Panc1 (cell line): Measurements from ENCODE around the gene MTHFR. TPM values are rescaled to one million over a fixed set of nuclear protein-coding genes. Genes with fewer than 3 reads are reported as not detected.

ENCODE experiments used
- ATAC-seq: fragments of 200-7000 bp; cut with Tn5 transposase; 2 replicates; pipeline ENCODE4 v1.9.1; 2020; ENCODE audit warnings: mild to moderate bottlenecking, moderate library complexity
- BruUV-seq: library from RNA; stranded (reverse); fragments of 400-500 nt; replicated peaks from 2 replicates; lab custom pipeline; 2021; lab: Mats Ljungman, UMichigan
- CTCF ChIA-PET: fragments of 300-600 bp; sonication (Branson Sonifier 250); formaldehyde crosslinking; loops from one replicate; lab custom pipeline; 2022; ENCODE audit warnings: antibody characterized with exemption; lab: Charles Lee
- POLR2A ChIA-PET: fragments of 300-600 bp; sonication (Branson Sonifier 250); formaldehyde crosslinking; loops from one replicate; lab custom pipeline; 2022; ENCODE audit warnings: antibody characterized with exemption; lab: Charles Lee
- DNase-seq: peaks from one replicate; pipeline ENCODE4 v3.0.0-alpha.2; 2010; ENCODE audit warnings: low read depth, low spot score
- H3K27ac ChIP-seq: 2 replicates; pipeline ENCODE4 v1.5.1; 2011; ENCODE audit warnings: mild to moderate bottlenecking, low read length, inconsistent platforms
- H3K27me3 ChIP-seq: fragments of 200-500 bp; sonication (Bioruptor generic); 2 replicates; pipeline ENCODE4 v1.6.0; 2014; ENCODE audit warnings: low read length, inconsistent platforms; ENCODE audit not compliant: control insufficient read depth, insufficient read depth
- H3K36me3 ChIP-seq: fragments of 200-500 bp; sonication (Bioruptor generic); 2 replicates; pipeline ENCODE4 v1.5.1; 2014; ENCODE audit warnings: inconsistent platforms, mild to moderate bottlenecking, low read length, moderate library complexity; ENCODE audit not compliant: control insufficient read depth, insufficient read depth
- H3K4me1 ChIP-seq: 2 replicates; pipeline ENCODE4 v1.5.1; 2011; ENCODE audit warnings: inconsistent platforms, mild to moderate bottlenecking, low read length, moderate library complexity; ENCODE audit not compliant: control insufficient read depth, insufficient read depth
- H3K4me3 ChIP-seq, 2 experiments: 2 replicates each; pipeline ENCODE4 v1.5.1; 2011 to 2012; ENCODE audit warnings: low read depth in 2 of 2, low read length in 2 of 2, mild to moderate bottlenecking in 2 of 2, inconsistent platforms in 1 of 2, moderate library complexity in 1 of 2
- H3K9me3 ChIP-seq: fragments of 200-500 bp; sonication (Bioruptor generic); 2 replicates; pipeline ENCODE4 v1.5.1; 2014; ENCODE audit warnings: low read depth, mild to moderate bottlenecking, inconsistent platforms, low read length, moderate library complexity; ENCODE audit not compliant: control insufficient read depth, insufficient read depth
- POLR2AphosphoS5 ChIP-seq: IDR thresholded peaks from 2 replicates; pipeline ENCODE4 v1.6.1; 2012; ENCODE audit warnings: mild to moderate bottlenecking, low read depth, low read length, moderate library complexity
- REST ChIP-seq, 2 experiments: IDR thresholded peaks; 2 replicates each; pipeline ENCODE4 v1.6.1; 2011 to 2012; ENCODE audit warnings: low read depth in 2 of 2, control low read depth in 1 of 2, low read length in 1 of 2, mild to moderate bottlenecking in 1 of 2, moderate library complexity in 1 of 2; ENCODE audit not compliant: insufficient read depth in 1 of 2
- SIN3A ChIP-seq: IDR thresholded peaks from 2 replicates; pipeline ENCODE4 v1.6.1; 2012; ENCODE audit warnings: low read depth, mild to moderate bottlenecking, low read length, moderate library complexity, borderline replicate concordance; ENCODE audit not compliant: insufficient read depth
- TCF7L2 ChIP-seq: IDR thresholded peaks from 2 replicates; pipeline ENCODE4 v1.6.1; 2011; ENCODE audit warnings: mild to moderate bottlenecking, low read depth, low read length, inconsistent platforms
- in situ Hi-C: cut with HindIII; loops from 2 replicates; pipeline ENCODE4 v1.10.0; 2016; ENCODE audit warnings: low sequenced_read_pairs, low pct_unique_long_range_greater_than_20kb
- intact Hi-C: fragments of 100-400 bp; cut with micrococcal nuclease; formaldehyde crosslinking; loops from one replicate; pipeline ENCODE4 v1.10.0; 2022; ENCODE audit not compliant: unreplicated experiment
- total RNA-seq: library from RNA; stranded (reverse); gene quantifications from one replicate; pipeline ENCODE4 v1.2.1, GENCODE V29; 2021; ENCODE audit not compliant: unreplicated experiment
- TF ChIP-seq, protein P1 (sequence below): fragments of 450-650 bp; IDR thresholded peaks from 2 replicates; pipeline ENCODE4 v1.5.1; 2017; ENCODE audit warnings: mild to moderate bottlenecking

Gene MTHFR
- total RNA-seq, 1 experiment from 2014 or later, result 37.4 TPM

DNA sequence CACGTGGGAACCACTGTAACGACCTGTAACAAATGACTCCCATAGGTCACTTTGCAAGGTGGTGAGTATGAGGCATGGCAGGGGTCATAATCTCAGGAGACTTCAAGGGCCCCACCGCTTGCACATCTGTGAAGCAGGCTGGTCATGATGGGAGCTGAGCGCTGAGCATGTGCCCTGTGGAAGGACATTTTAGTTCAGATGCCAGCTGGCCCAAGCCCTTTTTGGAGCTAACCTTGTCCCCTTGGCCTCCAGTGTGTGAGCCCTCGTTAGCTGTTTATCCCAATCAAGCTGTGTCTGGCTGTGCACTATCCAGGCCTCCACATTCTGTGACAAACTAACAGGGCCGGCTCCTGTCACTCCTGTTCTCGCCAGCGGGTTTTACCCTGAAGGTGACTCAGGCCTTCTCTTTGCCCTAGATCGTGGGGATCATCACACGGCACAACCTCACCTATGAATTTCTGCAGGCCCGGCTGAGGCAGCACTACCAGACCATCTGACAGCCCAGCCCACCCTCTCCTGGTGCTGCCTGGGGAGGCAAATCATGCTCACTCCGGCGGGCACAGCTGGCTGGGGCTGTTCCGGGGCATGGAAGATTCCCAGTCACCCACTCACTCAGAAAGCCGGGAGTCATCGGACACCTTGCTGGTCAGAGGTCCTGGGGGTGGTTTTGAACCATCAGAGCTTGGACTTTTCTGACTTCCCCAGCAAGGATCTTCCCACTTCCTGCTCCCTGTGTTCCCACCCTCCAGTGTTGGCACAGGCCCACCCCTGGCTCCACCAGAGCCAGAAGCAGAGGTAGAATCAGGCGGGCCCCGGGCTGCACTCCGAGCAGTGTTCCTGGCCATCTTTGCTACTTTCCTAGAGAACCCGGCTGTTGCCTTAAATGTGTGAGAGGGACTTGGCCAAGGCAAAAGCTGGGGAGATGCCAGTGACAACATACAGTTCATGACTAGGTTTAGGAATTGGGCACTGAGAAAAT lies 34.3 kb upstream of the MTHFR start:
- in situ Hi-C loops, result no loop called here
- Histone ChIP-seq H3K36me3 (peaks cover 14% of the 10 kb centered on the region), H3K4me3 (no peak overlapping the region), H3K27me3 (no peaks in the 10 kb centered on the region), H3K9me3 (no peaks in the 10 kb centered on the region), H3K4me1 (no peaks in the 10 kb centered on the region), H3K27ac (no peak overlapping the region)
- POLR2A ChIA-PET, result no interaction called here
- no peak for ATAC-seq
- TF ChIP-seq, protein P1, sequence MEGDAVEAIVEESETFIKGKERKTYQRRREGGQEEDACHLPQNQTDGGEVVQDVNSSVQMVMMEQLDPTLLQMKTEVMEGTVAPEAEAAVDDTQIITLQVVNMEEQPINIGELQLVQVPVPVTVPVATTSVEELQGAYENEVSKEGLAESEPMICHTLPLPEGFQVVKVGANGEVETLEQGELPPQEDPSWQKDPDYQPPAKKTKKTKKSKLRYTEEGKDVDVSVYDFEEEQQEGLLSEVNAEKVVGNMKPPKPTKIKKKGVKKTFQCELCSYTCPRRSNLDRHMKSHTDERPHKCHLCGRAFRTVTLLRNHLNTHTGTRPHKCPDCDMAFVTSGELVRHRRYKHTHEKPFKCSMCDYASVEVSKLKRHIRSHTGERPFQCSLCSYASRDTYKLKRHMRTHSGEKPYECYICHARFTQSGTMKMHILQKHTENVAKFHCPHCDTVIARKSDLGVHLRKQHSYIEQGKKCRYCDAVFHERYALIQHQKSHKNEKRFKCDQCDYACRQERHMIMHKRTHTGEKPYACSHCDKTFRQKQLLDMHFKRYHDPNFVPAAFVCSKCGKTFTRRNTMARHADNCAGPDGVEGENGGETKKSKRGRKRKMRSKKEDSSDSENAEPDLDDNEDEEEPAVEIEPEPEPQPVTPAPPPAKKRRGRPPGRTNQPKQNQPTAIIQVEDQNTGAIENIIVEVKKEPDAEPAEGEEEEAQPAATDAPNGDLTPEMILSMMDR, result no peak
- TF ChIP-seq SIN3A (no peak), REST (IDR thresholded peaks at IDR 0.05; ENCODE audit: insufficient read depth in 1 of 2, low read depth in 2 of 2, low read length in 1 of 2) (no peak), POLR2AphosphoS5 (no peak), TCF7L2 (no peak)
- DNase-seq, result no peak
- intact Hi-C loops, result loop anchor here (2.0 kb wide), 1 partner anchor 53 kb away; no protein-coding TSS in a partner anchor
- CTCF ChIA-PET, result no interaction called here
- no TSS peak for BruUV-seq

DNA sequence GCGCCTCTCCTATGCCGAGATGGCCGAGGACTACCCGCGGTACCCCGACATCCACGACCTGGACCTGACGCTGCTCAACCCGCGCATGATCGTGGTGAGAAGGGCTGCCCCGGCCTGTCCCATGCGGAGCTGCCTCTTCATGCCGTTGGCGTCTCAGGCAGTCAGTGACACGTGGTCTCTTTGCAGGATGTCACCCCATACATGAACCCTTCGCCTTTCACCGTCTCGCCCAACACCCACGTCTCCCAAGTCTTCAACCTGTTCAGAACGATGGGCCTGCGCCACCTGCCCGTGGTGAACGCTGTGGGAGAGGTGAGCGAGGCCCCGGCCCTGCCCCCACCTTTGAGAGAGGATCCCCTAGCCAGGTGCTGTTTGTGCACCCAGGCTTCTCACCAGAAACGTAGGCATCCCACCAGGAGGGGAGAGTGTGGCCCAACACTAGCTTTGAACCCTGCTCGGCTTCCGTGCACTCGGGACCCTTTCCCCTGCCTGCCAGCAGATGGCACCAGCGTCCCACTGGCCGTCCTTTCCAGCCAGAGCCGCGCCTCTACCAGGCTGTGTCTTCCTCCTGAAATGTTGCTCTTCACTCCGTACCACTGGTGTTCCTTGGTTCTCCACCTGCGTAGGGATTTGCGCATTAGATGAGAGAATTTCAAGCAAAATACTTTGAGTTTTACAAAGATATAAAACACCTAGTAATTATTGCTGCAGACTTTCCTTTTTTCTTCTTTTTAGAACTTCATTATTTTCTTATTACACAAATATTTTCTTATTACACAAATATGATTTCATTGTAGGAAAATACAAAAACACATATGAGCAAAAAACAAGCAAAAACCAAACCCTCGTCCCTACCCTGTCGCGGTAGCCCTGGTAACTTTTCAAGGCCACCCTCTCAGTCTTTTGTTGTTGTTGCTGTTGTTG lies 32.8 kb upstream of the MTHFR start:
- Histone ChIP-seq H3K27me3 (no peaks in the 10 kb centered on the region), H3K36me3 (peaks cover 14% of the 10 kb centered on the region), H3K27ac (no peak overlapping the region), H3K4me3 (no peak overlapping the region), H3K9me3 (no peaks in the 10 kb centered on the region), H3K4me1 (no peaks in the 10 kb centered on the region)
- ATAC-seq, result peak; percentile 93
- intact Hi-C loops (loop anchor here (2.0 kb wide), 1 partner anchor 54 kb away; no protein-coding TSS in a partner anchor), in situ Hi-C loops (no loop called here)
- POLR2A ChIA-PET, result interaction anchor here (0.6 kb wide), 1 partner anchor 71 kb away, joined by 3 read pairs; no protein-coding TSS in a partner anchor
- peak; percentile 51 for DNase-seq
- CTCF ChIA-PET, result interaction anchor here (0.6 to 1.2 kb wide), 6 partner anchors 11 to 363 kb away, joined by 3 to 6 read pairs (median 5); no protein-coding TSS in a partner anchor
- BruUV-seq, result no TSS peak
- TF ChIP-seq, protein P1, result peak; percentile 100
- no peak for TF ChIP-seq SIN3A
- TF ChIP-seq POLR2AphosphoS5, result 0 out of 2 replicates have a peak, but pooled peaks have one; percentile 42
- peak in 1 of 2 experiments; percentile 51; a peak in 1 of 4 replicates for TF ChIP-seq REST (IDR thresholded peaks at IDR 0.05; ENCODE audit: insufficient read depth in 1 of 2, low read depth in 2 of 2, low read length in 1 of 2)
